ENCODE data around the gene GPSM1.

DNA sequence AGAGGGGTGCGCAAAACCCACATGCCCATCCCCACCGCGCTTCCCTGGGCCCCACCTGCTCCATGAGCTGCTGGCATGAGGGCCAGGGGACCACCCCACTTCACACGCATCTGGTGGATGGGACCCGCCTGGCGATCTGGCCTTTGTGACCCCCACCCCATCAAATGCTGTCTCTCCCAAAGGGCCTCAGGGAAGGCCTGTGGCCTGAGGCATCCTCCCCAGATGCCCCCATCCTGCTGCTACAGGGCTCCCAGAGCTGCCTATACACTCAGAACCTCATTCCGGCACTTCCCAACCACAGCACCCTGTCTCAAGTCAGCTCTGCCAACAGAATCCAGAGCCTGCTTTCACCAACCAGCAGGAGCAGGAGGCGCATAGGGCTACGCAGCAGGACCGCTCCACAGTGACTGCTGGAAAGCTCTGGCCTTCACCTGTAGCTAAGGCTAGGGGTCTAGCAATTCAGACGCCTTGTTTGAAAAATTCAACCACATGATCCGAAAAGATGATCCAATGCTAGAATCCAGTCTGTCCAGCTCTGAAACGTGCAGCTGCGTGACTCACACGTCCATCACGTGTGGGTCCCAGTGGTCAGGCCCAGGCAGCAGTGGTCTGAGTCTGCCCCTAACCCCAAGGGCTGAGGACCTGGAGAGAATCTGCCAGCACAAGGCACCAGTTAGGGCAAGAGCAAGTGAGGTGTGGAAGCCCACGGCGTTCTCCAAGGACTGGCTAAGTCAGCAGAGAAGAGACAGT, 74.0 kb downstream of the GPSM1 start:
- TF ChIP-seq, protein P1, sequence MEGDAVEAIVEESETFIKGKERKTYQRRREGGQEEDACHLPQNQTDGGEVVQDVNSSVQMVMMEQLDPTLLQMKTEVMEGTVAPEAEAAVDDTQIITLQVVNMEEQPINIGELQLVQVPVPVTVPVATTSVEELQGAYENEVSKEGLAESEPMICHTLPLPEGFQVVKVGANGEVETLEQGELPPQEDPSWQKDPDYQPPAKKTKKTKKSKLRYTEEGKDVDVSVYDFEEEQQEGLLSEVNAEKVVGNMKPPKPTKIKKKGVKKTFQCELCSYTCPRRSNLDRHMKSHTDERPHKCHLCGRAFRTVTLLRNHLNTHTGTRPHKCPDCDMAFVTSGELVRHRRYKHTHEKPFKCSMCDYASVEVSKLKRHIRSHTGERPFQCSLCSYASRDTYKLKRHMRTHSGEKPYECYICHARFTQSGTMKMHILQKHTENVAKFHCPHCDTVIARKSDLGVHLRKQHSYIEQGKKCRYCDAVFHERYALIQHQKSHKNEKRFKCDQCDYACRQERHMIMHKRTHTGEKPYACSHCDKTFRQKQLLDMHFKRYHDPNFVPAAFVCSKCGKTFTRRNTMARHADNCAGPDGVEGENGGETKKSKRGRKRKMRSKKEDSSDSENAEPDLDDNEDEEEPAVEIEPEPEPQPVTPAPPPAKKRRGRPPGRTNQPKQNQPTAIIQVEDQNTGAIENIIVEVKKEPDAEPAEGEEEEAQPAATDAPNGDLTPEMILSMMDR (IDR thresholded peaks at IDR 0.05), result no peak
- TF ChIP-seq POLR2A (IDR thresholded peaks at IDR 0.05), result no peak
- TF ChIP-seq EP300 (IDR thresholded peaks at IDR 0.05), result no peak

All from tibial nerve (tissue), 4 donors.